Mucosa of descending colon (tissue), 3 donors: Measurements from ENCODE around the gene IQSEC3. TPM values are rescaled to one million over a fixed set of nuclear protein-coding genes. Genes with fewer than 3 reads are reported as not detected.
"Not testable (repeated sequence)": the region's sequence is repeated elsewhere in the genome, so short reads cannot be mapped to it uniquely, and the experiment has no call there.

Experiments
- ATAC-seq: fragments of 200-7000 bp; cut with Tn5 transposase; one replicate; pipeline ENCODE4 v1.9.1; 2020; ENCODE audit warnings: mild to moderate bottlenecking, moderate library complexity
- DNase-seq, 3 donors: peaks; one replicate each; pipeline ENCODE4 v3.0.0-alpha.2; 2020
- H3K36me3 ChIP-seq: fragments of 200-600 bp; one replicate; pipeline ENCODE4 v1.8.0; 2021; ENCODE audit warnings: low read depth, mild to moderate bottlenecking
- H3K4me1 ChIP-seq: fragments of 200-600 bp; one replicate; pipeline ENCODE4 v1.8.0; 2021; ENCODE audit warnings: low read depth, mild to moderate bottlenecking
- H3K4me3 ChIP-seq: fragments of 200-600 bp; one replicate; pipeline ENCODE4 v1.8.0; 2021; ENCODE audit warnings: mild to moderate bottlenecking
- H3K9me3 ChIP-seq: fragments of 200-600 bp; one replicate; pipeline ENCODE4 v1.8.0; 2021; ENCODE audit warnings: mild to moderate bottlenecking
- intact Hi-C, 2 donors: fragments of 100-400 bp; cut with DNase I in 1 of 2; cut with micrococcal nuclease in 1 of 2; formaldehyde crosslinking; loops; one replicate each; pipeline versions ENCODE4 v1.11.0 to v1.11.1; 2022; cut with DNase I, micrococcal nuclease
- total RNA-seq, 3 donors: library from RNA; stranded (reverse); fragmentation: NEBNext Ultra II Directional in 2 of 3; extraction: Animal tissue kit (Norgen Biotek cat#: 25700) in 2 of 3; gene quantifications; one replicate each; pipeline versions ENCODE4 v1.2.1 to v1.2.4, GENCODE V29; 2021 to 2023
- TF ChIP-seq, protein P1 (sequence below): fragments of 200-600 bp; IDR thresholded peaks from one replicate; pipeline ENCODE4 v1.8.0; 2022; ENCODE audit warnings: antibody characterized with exemption, mild to moderate bottlenecking
- donor health status: DM: no; HTN: no; CAD: no; lungs with moderate emphysema.
- donor health status: DM: no; HTN: no; CAD: no.
- donor health status: DM: no; HTN: yes; CAD: no.

IQSEC3 gene
- total RNA-seq, 3 donors from 2014 or later, result 0.23 to 2.3 (median 1.1) TPM

DNA sequence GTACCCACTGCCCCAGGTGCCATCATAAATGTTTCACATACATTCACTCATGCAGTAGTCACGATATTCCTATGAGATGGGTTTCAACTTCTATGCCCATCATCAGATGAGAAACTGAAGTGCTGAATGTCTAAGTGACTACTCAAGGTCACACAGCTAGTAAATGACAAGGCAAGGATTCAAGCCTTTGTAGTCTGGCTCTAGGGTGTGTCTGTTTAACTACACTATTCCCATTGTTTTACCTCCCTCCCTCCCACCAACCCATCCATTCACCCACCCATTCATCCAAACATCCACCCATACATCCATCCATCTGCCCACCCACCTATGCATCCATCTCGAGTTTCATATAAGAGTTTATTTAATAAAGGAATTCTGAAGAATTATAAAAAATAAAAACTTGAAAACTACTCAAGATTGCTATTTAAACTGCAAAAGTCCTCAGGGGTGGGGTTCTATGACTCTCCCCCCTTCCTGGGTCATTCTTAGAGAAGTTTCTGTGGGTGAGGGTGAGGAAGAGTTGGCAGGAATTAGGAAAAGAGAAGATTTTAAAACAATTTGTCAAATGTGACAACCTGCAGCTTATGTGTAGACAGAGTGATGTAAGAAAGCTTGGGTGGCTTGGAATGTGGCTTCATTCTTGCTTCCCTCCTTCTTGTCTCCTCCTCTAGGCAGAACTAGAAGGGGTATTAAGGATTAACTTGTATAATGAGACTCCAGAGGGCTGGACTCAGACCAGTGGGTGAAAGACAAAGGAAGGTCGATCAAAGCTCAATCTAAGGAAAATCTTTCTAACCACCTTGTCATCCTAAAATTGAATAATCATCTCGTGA lies 13.4 kb upstream of the IQSEC3 start:
- ATAC-seq, H3K36me3 ChIP-seq, H3K4me3 ChIP-seq, H3K4me1 ChIP-seq, intact Hi-C loops, DNase-seq, H3K9me3 ChIP-seq: not testable (repeated sequence)

GRCh38 chr12:53735-54730 lies 12.5 kb upstream of the IQSEC3 start:
- Histone ChIP-seq H3K9me3 (no peaks in the 10 kb centered on the region), H3K36me3 (no peaks in the 10 kb centered on the region), H3K4me3 (no peak overlapping the region), H3K4me1 (no peaks in the 10 kb centered on the region)
- TF ChIP-seq, protein P1, sequence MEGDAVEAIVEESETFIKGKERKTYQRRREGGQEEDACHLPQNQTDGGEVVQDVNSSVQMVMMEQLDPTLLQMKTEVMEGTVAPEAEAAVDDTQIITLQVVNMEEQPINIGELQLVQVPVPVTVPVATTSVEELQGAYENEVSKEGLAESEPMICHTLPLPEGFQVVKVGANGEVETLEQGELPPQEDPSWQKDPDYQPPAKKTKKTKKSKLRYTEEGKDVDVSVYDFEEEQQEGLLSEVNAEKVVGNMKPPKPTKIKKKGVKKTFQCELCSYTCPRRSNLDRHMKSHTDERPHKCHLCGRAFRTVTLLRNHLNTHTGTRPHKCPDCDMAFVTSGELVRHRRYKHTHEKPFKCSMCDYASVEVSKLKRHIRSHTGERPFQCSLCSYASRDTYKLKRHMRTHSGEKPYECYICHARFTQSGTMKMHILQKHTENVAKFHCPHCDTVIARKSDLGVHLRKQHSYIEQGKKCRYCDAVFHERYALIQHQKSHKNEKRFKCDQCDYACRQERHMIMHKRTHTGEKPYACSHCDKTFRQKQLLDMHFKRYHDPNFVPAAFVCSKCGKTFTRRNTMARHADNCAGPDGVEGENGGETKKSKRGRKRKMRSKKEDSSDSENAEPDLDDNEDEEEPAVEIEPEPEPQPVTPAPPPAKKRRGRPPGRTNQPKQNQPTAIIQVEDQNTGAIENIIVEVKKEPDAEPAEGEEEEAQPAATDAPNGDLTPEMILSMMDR, result no peak
- intact Hi-C loops, result no loop called here
- ATAC-seq (no peak), DNase-seq (no peak)

GRCh38 chr12:54750-55535 lies 11.6 kb upstream of the IQSEC3 start:
- H3K4me1 ChIP-seq, result no peaks in the 10 kb centered on the region
- no peaks in the 10 kb centered on the region for H3K36me3 ChIP-seq
- intact Hi-C loops, result no loop called here
- ATAC-seq (no peak), DNase-seq (no peak)
- H3K9me3 ChIP-seq, result no peaks in the 10 kb centered on the region
- no peak overlapping the region for H3K4me3 ChIP-seq
- TF ChIP-seq, protein P1, result no peak

DNA sequence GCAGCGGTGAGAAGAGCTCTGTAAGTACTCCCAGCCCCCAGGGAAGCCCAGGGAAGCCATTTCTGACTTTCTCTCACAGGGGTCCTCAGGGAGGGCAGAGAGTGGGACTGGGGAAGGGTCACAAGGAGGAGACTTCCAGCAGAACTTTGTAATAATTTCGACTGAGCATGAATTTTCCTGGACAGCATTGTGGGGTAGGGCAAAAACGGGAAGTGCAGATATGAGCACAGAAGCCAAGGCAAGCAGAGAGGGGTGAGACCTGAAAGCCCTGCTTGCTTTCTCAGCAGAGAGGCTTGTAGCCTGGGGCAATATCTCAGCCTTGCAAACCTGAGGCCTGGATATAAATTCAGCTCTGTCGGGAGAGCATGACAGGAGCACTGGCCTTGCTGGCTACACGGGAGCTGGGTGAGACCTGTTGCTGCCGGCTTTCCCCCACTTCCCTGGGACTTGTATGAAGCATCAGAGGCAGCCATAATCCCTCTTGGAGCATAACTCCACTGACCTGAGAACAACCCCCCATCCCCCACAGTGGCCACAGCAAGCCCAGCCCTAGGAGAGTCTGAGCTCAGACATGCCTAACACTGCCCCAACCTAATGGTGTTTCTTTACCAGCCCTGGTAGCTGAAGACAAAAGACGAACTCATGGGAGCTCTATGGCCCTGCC lies 9.8 kb upstream of the IQSEC3 start:
- no peak overlapping the region for H3K4me3 ChIP-seq
- peak; percentile 20 for ATAC-seq
- H3K36me3 ChIP-seq, result no peaks in the 10 kb centered on the region
- H3K9me3 ChIP-seq, result no peaks in the 10 kb centered on the region
- DNase-seq, result no peak
- H3K4me1 ChIP-seq, result no peaks in the 10 kb centered on the region
- TF ChIP-seq, protein P1, result no peak
- intact Hi-C loops, result no loop called here

GRCh38 chr12:57539-57938 lies 9.0 kb upstream of the IQSEC3 start:
- ATAC-seq, result no peak
- no peaks in the 10 kb centered on the region for H3K36me3 ChIP-seq
- no peaks in the 10 kb centered on the region for H3K4me1 ChIP-seq
- no peak overlapping the region for H3K4me3 ChIP-seq
- TF ChIP-seq, protein P1, result no peak
- H3K9me3 ChIP-seq, result no peaks in the 10 kb centered on the region
- intact Hi-C loops, result no loop called here
- no peak for DNase-seq
